ENCODE data around the gene SLC13A3. TPM values are rescaled to one million over a fixed set of nuclear protein-coding genes. Genes with fewer than 3 reads are reported as not detected.

Gene SLC13A3
- total RNA-seq, 4 donors from 2014 or later, result 1.1 to 8.9 (median 4.2) TPM

- peaks cover 7% of the 10 kb centered on the region for H3K4me1 ChIP-seq
- H3K36me3 ChIP-seq, result no peaks in the 10 kb centered on the region
- no peak overlapping the region for H3K27ac ChIP-seq
- TF ChIP-seq CTCF (IDR thresholded peaks at IDR 0.05) (no peak), POLR2A (IDR thresholded peaks at IDR 0.05) (no peak), POLR2AphosphoS5 (IDR thresholded peaks at IDR 0.05) (no peak), EP300 (IDR thresholded peaks at IDR 0.05) (no peak)
- H3K4me3 ChIP-seq, result no peak overlapping the region
- no peaks in the 10 kb centered on the region for H3K9me3 ChIP-seq
- peaks cover 17% of the 10 kb centered on the region for H3K27me3 ChIP-seq
- no peak for DNase-seq (ENCODE audit: low spot score in 2 of 2)
These were observed 1.4 kb upstream of the SLC13A3 start for GRCh38 chr20:46652699-46653098.

- Histone ChIP-seq H3K4me3 (peak overlapping the region; percentile 22), H3K36me3 (no peaks in the 10 kb centered on the region), H3K27me3 (peaks cover 17% of the 10 kb centered on the region), H3K27ac (no peak overlapping the region), H3K9me3 (no peaks in the 10 kb centered on the region), H3K4me1 (peaks cover 7% of the 10 kb centered on the region)
- no peak for DNase-seq (ENCODE audit: low spot score in 2 of 2)
- no peak for TF ChIP-seq CTCF (IDR thresholded peaks at IDR 0.05)
- TF ChIP-seq POLR2A (IDR thresholded peaks at IDR 0.05), result no peak
- no peak for TF ChIP-seq POLR2AphosphoS5 (IDR thresholded peaks at IDR 0.05)
- TF ChIP-seq EP300 (IDR thresholded peaks at IDR 0.05), result no peak
- WGBS, result 88% methylated on average over 10 of the region's 10 CpGs
These were observed 626 bp downstream of the SLC13A3 start for GRCh38 chr20:46650575-46651090.

- TF ChIP-seq CTCF (IDR thresholded peaks at IDR 0.05), result no peak
- no peak for TF ChIP-seq EP300 (IDR thresholded peaks at IDR 0.05)
- no peak for TF ChIP-seq POLR2A (IDR thresholded peaks at IDR 0.05)
- TF ChIP-seq POLR2AphosphoS5 (IDR thresholded peaks at IDR 0.05), result no peak
- Histone ChIP-seq H3K9me3 (no peaks in the 10 kb centered on the region), H3K27ac (no peak overlapping the region), H3K36me3 (no peaks in the 10 kb centered on the region), H3K27me3 (peaks cover 17% of the 10 kb centered on the region), H3K4me1 (peaks cover 7% of the 10 kb centered on the region), H3K4me3 (no peak overlapping the region)
- DNase-seq (ENCODE audit: low spot score in 2 of 2), result no peak
- 93% methylated on average over 9 of the region's 9 CpGs for WGBS
These were observed 1.2 kb downstream of the SLC13A3 start for GRCh38 chr20:46649965-46650542.

GRCh38 chr20:46649650-46649949 is 1.7 kb downstream of the SLC13A3 start:
- no peak overlapping the region for H3K4me3 ChIP-seq
- WGBS, result 69% methylated on average over 3 of the region's 3 CpGs
- no peak for DNase-seq (ENCODE audit: low spot score in 2 of 2)

More at GRCh38 chr20:46649650-46649949, 1.7 kb downstream of the SLC13A3 start:
- peaks cover 17% of the 10 kb centered on the region for H3K27me3 ChIP-seq
- peaks cover 7% of the 10 kb centered on the region for H3K4me1 ChIP-seq
- no peaks in the 10 kb centered on the region for H3K36me3 ChIP-seq
- H3K27ac ChIP-seq, result no peak overlapping the region
- TF ChIP-seq POLR2AphosphoS5 (IDR thresholded peaks at IDR 0.05) (no peak), EP300 (IDR thresholded peaks at IDR 0.05) (no peak), POLR2A (IDR thresholded peaks at IDR 0.05) (no peak), CTCF (IDR thresholded peaks at IDR 0.05) (no peak)
- H3K9me3 ChIP-seq, result no peaks in the 10 kb centered on the region

Data from suprapubic skin (tissue), 4 donors.